ENCODE results near the gene TMEM229B.

Gene TMEM229B

DNA sequence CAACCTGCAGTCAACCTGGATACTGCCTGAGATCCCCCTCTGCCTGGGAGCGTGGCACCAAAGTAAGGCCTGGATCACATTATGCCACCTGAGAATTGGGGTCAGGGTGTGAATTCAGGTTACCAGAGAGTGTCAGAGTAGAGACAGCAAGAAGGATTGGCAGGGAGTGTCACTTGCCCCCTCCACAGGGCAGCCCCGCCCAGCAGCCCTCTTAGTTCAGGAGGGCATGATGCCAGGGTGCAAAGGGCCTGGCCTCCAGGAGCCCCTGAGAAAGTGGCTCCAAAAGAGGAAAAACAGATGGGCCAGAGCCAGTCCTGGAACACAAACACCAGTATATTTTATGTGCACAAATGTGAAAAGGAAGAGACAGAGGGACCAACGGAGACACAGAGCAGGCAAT is 18.6 kb downstream of the TMEM229B start:
- no peak for TF ChIP-seq CEBPB (IDR thresholded peaks at IDR 0.05)
- no peak for TF ChIP-seq TAF1 (IDR thresholded peaks at IDR 0.05; ENCODE audit: low read depth)
- TF ChIP-seq, protein P1, sequence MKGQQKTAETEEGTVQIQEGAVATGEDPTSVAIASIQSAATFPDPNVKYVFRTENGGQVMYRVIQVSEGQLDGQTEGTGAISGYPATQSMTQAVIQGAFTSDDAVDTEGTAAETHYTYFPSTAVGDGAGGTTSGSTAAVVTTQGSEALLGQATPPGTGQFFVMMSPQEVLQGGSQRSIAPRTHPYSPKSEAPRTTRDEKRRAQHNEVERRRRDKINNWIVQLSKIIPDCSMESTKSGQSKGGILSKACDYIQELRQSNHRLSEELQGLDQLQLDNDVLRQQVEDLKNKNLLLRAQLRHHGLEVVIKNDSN (IDR thresholded peaks at IDR 0.05), result no peak
- TF ChIP-seq MAX (IDR thresholded peaks at IDR 0.05), result no peak
- no peak for TF ChIP-seq TEAD4 (IDR thresholded peaks at IDR 0.05)
- no peak for TF ChIP-seq TCF12 (IDR thresholded peaks at IDR 0.05; ENCODE audit: low read depth)
- no peak for TF ChIP-seq FOXM1 (IDR thresholded peaks at IDR 0.05; ENCODE audit: borderline replicate concordance, low read depth)
- no peak for TF ChIP-seq EGR1 (IDR thresholded peaks at IDR 0.05)
- TF ChIP-seq CREB1 (IDR thresholded peaks at IDR 0.05; ENCODE audit: low read depth), result no peak
- no peak for TF ChIP-seq ZBTB7A (IDR thresholded peaks at IDR 0.05; ENCODE audit: low read depth)
- TF ChIP-seq EP300 (IDR thresholded peaks at IDR 0.05; ENCODE audit: borderline replicate concordance), result no peak
- TF ChIP-seq YY1 (IDR thresholded peaks at IDR 0.05; ENCODE audit: low read depth), result no peak
- TF ChIP-seq, protein P2, sequence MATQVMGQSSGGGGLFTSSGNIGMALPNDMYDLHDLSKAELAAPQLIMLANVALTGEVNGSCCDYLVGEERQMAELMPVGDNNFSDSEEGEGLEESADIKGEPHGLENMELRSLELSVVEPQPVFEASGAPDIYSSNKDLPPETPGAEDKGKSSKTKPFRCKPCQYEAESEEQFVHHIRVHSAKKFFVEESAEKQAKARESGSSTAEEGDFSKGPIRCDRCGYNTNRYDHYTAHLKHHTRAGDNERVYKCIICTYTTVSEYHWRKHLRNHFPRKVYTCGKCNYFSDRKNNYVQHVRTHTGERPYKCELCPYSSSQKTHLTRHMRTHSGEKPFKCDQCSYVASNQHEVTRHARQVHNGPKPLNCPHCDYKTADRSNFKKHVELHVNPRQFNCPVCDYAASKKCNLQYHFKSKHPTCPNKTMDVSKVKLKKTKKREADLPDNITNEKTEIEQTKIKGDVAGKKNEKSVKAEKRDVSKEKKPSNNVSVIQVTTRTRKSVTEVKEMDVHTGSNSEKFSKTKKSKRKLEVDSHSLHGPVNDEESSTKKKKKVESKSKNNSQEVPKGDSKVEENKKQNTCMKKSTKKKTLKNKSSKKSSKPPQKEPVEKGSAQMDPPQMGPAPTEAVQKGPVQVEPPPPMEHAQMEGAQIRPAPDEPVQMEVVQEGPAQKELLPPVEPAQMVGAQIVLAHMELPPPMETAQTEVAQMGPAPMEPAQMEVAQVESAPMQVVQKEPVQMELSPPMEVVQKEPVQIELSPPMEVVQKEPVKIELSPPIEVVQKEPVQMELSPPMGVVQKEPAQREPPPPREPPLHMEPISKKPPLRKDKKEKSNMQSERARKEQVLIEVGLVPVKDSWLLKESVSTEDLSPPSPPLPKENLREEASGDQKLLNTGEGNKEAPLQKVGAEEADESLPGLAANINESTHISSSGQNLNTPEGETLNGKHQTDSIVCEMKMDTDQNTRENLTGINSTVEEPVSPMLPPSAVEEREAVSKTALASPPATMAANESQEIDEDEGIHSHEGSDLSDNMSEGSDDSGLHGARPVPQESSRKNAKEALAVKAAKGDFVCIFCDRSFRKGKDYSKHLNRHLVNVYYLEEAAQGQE (IDR thresholded peaks at IDR 0.05; ENCODE audit: low read depth), result no peak
- TF ChIP-seq RAD21 (IDR thresholded peaks at IDR 0.05; ENCODE audit: low read depth), result no peak
- no peak for TF ChIP-seq NFIC (IDR thresholded peaks at IDR 0.05)

DNA sequence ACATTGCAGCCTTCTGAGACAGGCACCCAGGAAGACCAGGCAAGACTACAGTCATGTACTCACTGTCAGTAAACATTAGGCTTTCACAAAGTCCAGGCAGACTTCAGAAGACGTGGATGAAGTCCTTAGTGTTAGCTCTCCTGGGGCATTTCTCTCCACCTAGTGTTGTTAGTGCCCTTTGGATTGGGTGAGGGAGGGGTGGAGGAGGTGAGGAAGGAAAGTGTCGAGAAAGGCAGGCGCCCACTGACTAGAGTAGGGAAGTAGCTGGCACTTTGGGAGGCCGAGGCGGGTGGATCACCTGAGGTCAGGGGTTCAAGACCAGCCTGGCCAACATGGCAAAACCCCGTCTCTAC is 20.2 kb downstream of the TMEM229B start:
- TF ChIP-seq CREB1 (IDR thresholded peaks at IDR 0.05; ENCODE audit: low read depth), result no peak

- no peak for TF ChIP-seq TCF12 (IDR thresholded peaks at IDR 0.05; ENCODE audit: low read depth)
- no peak for TF ChIP-seq TAF1 (IDR thresholded peaks at IDR 0.05; ENCODE audit: low read depth)
- TF ChIP-seq ZBTB7A (IDR thresholded peaks at IDR 0.05; ENCODE audit: low read depth), result no peak
- no peak for TF ChIP-seq EGR1 (IDR thresholded peaks at IDR 0.05)
- TF ChIP-seq NFIC (IDR thresholded peaks at IDR 0.05), result no peak
- TF ChIP-seq, protein P1 (IDR thresholded peaks at IDR 0.05), result no peak
- no peak for TF ChIP-seq MAX (IDR thresholded peaks at IDR 0.05)
- TF ChIP-seq CEBPB (IDR thresholded peaks at IDR 0.05), result no peak
- TF ChIP-seq YY1 (IDR thresholded peaks at IDR 0.05; ENCODE audit: low read depth), result no peak
- TF ChIP-seq EP300 (IDR thresholded peaks at IDR 0.05; ENCODE audit: borderline replicate concordance), result no peak
- TF ChIP-seq FOXM1 (IDR thresholded peaks at IDR 0.05; ENCODE audit: borderline replicate concordance, low read depth), result no peak
- no peak for TF ChIP-seq RAD21 (IDR thresholded peaks at IDR 0.05; ENCODE audit: low read depth)
These were observed 21.4 kb downstream of the TMEM229B start for GRCh38 chr14:67467134-67467533.

GRCh38 chr14:67464879-67465278 is 23.6 kb downstream of the TMEM229B start:
- TF ChIP-seq YY1 (IDR thresholded peaks at IDR 0.05; ENCODE audit: low read depth), result no peak
- TF ChIP-seq FOXM1 (IDR thresholded peaks at IDR 0.05; ENCODE audit: borderline replicate concordance, low read depth), result no peak
- no peak for TF ChIP-seq CEBPB (IDR thresholded peaks at IDR 0.05)
- TF ChIP-seq, protein P2 (IDR thresholded peaks at IDR 0.05; ENCODE audit: low read depth), result no peak
- no peak for TF ChIP-seq RAD21 (IDR thresholded peaks at IDR 0.05; ENCODE audit: low read depth)
- no peak for TF ChIP-seq EP300 (IDR thresholded peaks at IDR 0.05; ENCODE audit: borderline replicate concordance)
- TF ChIP-seq ZBTB7A (IDR thresholded peaks at IDR 0.05; ENCODE audit: low read depth), result no peak

DNA sequence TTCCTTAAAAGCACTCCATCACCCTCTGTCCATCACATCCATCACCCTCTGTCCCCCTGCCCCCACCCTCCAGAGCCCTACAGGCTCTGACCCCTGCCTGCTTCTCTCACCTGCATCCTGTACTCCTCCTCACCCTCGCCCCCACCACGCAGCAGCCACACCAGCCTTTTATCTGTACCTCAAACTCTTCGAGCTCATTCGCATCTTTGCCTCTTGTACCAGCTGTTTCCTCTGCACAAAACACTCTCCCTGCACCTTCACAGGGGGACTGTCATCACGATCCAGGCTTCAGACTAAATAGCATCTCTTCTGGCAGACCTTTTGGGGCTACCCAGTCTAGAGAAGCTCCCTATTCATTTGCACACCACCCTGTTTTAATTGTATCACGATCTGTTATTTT is 24.1 kb downstream of the TMEM229B start:
- no peak for TF ChIP-seq TEAD4 (IDR thresholded peaks at IDR 0.05)
- no peak for TF ChIP-seq EGR1 (IDR thresholded peaks at IDR 0.05)
- TF ChIP-seq TCF12 (IDR thresholded peaks at IDR 0.05; ENCODE audit: low read depth), result no peak
- no peak for TF ChIP-seq RAD21 (IDR thresholded peaks at IDR 0.05; ENCODE audit: low read depth)
- no peak for TF ChIP-seq CEBPB (IDR thresholded peaks at IDR 0.05)
- TF ChIP-seq MAX (IDR thresholded peaks at IDR 0.05), result no peak
- TF ChIP-seq ZBTB7A (IDR thresholded peaks at IDR 0.05; ENCODE audit: low read depth), result no peak
- TF ChIP-seq FOXM1 (IDR thresholded peaks at IDR 0.05; ENCODE audit: borderline replicate concordance, low read depth), result no peak
- TF ChIP-seq, protein P2 (IDR thresholded peaks at IDR 0.05; ENCODE audit: low read depth), result no peak
- TF ChIP-seq, protein P1 (IDR thresholded peaks at IDR 0.05), result no peak
- no peak for TF ChIP-seq EP300 (IDR thresholded peaks at IDR 0.05; ENCODE audit: borderline replicate concordance)
- no peak for TF ChIP-seq TAF1 (IDR thresholded peaks at IDR 0.05; ENCODE audit: low read depth)
- TF ChIP-seq YY1 (IDR thresholded peaks at IDR 0.05; ENCODE audit: low read depth), result no peak
- TF ChIP-seq CREB1 (IDR thresholded peaks at IDR 0.05; ENCODE audit: low read depth), result no peak
- no peak for TF ChIP-seq NFIC (IDR thresholded peaks at IDR 0.05)
